GM19328 (cell line): ENCODE measurements around the gene EP400.
A peak's percentile ranks its signal among the peaks of the same experiment; 100 is the strongest.

Experiments
- ATAC-seq: cut with Tn5 transposase; IDR thresholded peaks from one replicate; pipeline ENCODE4 v1.9.1; 2021; ENCODE audit warnings: mild to moderate bottlenecking, moderate library complexity; ENCODE audit not compliant: unreplicated experiment

EP400 gene

DNA sequence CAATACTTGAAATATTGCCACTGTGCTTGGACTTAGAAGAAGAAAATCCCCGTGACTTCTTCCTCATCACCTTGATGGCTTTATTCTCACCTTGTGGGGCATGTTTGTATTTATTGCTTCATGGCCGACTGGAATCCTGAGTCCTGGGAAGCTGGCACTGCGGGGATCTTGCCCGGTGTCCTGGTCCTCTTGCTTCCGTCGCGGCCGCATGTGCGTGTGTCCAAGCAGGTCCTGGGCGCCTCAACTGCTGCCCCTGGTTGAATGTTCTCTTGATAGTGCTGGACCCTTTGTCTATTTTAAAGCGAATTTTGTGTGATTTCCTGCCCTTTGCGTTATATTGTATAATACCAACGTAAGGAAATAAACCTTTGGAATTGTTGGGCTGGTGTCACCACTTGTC, 27.0 kb upstream of the EP400 start:
- ATAC-seq = no peak

DNA sequence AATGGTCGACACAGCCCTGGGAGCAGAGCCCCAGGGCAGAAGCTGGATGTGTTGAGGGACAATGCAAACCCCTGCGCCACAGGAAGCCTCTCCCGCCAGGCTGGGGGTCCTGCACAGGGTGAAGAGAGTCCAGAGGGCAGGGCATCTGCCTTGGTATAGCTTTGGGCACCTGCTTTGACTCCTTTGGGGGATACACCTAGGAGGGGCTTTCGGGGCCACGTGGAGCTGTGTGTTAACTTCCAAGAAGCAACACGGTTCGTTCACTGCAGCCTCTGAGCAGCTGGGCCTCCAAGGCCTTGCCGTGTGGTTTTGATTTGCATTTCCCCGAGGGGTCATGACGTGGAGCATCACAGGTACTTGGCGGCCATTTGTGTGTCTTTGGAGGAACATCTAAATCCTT, 26.5 kb upstream of the EP400 start:
- ATAC-seq = peak; percentile 70

DNA sequence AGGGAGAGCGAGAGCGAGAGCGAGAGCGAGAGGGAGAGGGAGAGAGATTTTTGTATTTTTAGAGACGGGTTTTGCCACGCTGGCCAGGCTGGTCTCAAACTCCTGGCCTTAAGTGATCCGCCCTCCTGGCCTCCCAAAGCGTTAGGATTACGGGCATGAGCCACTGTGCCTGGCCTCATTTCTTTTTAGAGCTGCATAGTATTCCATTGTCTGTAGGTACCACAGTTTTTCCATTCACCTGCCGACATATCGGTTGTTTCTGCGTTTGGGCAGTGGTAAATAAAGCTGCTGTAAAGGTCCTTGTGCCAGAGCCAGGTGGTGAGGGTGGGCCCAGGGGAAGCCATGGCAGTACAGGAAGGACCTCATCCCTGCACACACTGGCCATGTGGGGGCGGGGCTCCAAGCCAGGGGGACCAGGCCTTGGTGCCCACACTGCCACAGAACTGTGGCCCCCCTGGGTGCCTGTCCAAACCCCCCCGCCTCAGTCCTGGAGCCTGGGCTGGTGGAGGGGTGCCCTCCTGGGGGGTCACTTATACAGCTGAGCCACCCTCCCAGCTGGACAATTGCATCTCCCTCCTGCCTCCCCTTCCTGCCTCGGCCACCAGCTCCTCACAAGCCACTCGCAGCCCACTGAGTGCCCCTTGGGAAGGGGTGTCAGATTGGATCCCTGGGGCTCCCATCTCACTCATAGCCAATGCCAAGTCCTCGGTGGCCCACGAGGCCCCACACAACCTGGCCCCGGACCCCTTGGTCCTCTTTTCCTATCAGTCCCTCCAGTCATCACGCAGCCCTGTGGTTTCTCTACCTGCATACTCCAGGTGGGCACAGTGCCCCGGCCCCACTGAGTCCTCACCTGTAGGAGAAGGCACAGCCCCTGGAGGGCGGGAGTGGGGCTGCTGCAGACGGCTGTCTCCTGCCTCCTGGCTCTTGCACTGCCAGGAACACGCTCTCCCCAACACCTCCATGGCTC, 22.3 kb upstream of the EP400 start:
- no peak for ATAC-seq

DNA sequence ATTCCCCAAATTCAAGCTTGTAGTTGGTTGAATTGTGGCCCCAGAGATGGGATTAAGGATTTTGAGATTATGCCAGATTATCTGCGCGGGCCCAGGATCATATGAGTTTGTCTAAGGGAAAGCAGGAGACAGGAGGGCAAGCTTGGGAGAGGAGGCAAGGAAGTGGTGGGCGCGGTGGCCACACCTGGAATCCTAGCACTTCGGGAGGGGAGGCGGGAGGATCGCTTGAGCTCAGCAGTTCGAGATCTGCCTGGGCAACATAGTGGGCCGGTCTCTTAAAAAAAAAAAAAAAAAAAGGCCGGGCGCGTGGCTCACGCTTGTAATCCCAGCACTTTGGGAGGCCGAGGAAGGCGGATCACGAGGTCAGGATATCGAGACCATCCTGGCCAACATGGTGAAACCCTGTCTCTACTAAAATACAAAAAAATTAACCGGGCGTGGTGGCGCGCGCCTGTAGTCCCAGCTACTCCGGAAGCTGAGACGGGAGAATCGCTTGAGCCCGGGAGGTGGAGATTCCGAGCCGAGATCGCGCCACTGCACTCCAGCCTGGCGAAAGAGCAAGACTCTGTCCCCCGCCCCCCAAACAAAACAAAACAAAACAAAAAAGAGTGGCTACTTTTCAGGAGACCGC, 21.5 kb upstream of the EP400 start:
- ATAC-seq = peak; percentile 1

DNA sequence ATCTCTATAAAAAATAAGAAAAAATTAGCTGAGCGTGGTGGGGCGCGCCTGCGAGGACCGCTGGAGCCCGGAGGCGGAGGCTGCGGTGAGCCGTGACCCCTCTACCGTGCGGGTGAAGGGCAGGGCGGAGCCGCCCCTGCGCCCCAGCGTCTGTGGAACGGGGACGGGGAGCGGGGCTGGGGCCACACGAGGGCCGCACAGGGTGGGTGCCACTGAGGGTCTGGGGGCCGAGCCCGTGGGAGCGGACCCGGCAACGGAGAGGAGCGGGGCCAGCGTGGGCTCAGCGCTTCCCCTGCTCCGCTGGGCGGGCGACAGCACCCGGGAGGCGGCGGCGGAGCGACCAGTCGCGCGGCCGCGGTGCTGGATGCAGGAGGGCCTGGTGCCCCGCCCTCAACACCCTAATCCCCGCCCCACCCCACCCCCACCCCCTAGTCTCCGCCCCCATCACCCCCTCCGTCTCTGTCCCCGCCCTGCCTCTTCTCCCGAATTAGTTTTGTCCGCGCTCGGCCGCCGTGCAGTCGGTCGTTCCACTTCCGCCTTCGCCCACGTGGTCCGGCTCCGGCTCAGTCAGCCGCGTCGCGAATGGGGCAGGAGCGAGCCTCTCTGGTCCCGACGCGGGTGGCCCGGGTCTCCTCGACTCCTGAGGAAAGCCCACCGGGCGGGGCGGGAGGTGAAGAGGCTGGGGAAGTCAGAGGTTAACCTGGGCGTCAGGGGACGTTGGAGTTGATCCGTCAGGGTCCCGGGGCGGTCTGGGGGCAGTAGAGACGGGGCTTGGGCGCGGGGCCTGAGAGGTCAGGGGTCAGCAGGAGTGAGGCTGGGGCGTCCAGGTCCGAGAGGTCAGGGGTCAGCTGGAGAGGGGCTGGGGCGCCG, 20.8 kb upstream of the EP400 start, which contains the start of gene PUS1:
Gene PUS1 (plus strand): TSS at position 566 of the 870 bp plus-strand sequence. CDS start 447 bp downstream, outside the sequence.
- peak; percentile 62 for ATAC-seq

DNA sequence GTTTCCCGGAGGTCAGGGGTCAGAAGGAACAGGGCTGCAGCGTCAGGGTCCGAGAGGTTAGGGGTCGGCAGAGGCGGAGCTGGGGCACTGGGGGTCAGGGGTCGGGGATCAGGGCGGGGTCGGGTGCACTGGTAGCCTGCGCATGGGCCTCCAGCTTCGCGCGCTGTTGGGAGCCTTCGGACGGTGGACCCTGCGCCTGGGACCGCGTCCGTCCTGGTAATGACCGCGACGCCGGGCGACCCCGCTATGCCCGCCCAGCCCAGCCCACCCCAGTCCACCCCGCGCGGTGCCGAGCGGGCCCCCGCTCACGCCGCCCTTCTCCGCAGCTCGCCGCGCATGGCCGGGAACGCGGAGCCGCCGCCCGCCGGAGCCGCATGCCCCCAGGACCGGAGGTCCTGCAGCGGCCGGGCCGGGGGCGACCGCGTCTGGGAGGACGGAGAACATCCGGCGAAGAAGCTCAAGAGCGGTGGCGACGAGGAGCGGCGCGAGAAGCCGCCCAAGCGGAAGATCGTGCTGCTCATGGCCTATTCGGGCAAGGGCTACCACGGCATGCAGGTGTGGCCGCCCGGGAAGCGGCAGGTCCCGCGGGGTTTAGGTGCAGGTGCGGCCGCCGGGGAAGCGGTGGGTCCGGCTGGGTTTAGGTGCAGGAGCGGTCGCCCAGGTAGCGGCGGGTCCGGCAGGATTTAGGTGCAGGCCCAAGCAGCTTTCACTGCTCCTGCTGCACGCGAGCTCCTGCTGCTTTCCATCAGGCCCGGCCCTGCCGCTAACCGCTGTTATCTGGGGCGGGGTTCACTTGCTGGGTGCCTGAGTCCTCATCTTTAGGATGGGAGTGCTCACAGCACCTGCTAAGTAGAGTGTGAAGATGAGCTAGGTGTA, 19.9 kb upstream of the EP400 start:
- ATAC-seq = no peak

DNA sequence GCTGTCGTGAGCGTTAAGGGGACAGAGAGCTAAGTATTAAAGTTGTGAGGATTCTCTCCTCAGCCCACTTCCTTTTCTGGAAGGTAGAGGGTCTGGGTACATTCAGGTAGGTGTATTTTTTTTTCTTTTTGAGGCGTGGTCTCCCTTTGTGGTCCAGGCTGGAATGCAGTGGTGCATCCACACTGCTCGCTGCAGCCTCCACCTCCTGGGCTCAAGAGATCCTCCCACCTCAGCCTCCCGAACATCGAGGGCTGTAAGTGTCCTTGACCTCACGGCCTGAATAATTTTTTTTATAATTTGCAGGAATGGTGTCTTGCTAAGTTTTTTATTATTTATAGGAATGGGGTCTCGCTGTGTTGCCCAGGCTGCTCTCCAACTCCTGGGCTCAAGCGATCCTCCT, 19.2 kb upstream of the EP400 start:
- no peak for ATAC-seq

DNA sequence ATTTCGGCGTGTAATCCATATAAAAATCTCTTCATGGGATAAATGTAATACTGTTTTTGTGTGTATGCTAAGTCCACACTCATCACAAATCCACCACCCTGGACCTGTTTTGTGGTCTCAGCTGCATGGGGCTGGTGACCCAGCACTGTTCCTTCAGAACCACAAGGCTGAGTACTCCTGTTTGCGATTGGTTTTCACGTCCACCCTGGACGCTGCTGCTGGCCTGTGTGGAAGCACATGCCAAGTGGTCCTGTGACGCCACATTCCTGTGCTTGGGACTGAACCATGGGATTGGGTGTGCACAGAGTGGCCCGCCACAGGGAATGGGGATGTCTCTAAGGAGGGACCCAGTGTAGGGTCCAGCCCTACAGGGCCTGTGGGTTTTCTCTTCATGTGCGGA, 16.4 kb upstream of the EP400 start:
- ATAC-seq = no peak

DNA sequence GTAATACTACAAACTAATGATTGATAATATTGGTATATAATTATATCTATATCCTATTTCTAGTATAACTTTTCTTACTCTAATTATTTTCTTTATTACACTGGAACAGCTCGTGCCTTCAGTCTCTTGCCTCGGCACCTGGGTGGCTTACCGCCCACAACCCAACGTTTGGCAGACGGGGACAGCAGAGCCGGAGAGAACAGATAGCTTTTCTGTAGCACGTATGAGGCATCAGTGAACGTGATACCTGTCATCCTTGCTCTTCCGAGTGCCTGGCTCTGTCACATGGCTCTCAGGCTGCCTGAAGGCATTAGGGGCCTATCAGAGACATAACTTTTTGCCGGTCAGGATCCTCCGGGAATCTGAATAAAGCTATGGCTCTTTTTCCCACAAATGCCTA, 15.2 kb upstream of the EP400 start:
- no peak for ATAC-seq

DNA sequence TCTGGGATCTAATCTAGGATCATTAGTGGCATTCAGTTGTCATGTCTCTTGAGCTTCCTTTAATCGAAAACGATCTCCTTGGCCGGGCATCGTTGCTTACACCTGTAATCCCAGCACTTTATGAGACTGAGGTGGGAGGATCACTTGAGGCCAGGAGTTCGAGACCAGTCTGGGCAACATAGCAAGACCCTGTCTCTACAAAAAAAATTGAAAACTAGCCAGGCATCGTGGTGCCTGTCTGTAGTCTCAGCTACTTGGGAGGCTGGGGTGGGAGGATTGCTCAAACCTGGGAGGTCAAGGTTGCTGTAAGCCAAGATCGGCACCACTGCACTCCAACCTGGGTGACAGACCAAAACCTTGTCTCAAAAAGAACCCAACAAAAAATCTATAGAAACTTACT, 11.7 kb upstream of the EP400 start:
- no peak for ATAC-seq

DNA sequence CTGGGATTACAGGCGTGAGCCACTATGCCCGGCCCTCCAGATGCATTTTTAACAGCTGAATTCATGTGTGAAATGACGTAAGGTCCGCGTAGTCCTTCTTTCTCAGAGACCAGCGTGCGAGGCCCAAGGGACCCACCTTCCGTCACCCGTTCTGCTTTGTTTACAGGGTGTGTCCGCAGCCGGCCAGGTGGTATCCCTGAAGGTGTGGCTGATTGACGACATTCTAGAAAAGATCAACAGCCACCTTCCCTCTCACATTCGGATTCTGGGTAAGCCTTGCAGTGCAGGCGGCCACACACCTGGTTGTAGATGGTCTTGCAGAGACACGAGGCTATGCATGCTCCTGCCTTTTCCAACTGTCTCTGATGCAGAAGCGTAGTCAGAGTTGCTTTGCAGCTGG, 10.7 kb upstream of the EP400 start:
- no peak for ATAC-seq

DNA sequence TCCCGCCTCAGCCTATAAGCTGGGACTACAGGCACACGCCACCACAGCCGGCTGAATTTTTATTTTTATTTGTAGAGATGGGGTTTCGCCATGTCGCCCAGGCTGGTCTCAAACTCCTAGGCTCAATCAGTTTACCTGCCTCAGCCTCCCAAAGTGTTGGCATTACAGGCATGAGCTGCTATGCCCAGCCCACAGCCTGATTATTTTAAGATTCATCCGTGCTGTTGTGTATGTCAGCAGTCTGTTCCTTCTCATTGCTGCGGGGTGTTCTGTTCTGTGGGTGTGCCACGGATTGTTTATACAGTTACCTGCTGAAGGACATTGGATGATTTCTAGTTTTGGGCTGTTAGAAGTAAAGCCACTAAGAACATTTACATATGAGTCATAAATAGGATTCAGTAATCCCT, 9.6 kb upstream of the EP400 start:
- no peak for ATAC-seq

DNA sequence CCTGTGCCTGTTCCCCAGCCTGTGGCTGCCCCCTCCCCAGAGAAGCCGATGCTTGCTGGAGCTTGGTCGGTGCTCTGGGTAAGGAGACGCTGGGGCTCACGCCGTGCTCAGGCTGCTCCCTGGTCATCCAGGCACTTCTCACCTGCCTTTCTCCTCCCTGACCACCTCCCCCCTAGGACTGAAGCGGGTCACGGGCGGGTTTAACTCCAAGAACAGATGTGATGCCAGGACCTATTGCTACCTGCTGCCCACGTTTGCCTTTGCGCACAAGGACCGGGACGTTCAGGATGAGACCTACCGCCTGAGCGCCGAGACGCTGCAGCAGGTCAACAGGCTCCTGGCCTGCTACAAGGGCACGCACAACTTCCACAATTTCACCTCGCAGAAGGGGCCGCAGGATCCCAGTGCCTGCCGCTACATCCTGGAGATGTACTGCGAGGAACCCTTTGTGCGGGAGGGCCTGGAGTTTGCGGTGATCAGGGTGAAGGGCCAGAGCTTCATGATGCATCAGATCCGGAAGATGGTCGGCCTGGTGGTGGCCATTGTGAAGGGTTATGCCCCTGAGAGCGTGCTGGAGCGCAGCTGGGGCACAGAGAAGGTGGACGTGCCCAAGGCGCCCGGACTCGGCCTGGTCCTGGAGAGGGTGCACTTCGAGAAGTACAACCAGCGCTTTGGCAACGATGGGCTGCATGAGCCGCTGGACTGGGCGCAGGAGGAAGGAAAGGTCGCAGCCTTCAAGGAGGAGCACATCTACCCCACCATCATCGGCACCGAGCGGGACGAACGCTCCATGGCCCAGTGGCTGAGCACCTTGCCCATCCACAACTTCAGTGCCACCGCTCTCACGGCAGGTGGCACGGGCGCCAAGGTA, 8.4 kb upstream of the EP400 start:
- no peak for ATAC-seq

DNA sequence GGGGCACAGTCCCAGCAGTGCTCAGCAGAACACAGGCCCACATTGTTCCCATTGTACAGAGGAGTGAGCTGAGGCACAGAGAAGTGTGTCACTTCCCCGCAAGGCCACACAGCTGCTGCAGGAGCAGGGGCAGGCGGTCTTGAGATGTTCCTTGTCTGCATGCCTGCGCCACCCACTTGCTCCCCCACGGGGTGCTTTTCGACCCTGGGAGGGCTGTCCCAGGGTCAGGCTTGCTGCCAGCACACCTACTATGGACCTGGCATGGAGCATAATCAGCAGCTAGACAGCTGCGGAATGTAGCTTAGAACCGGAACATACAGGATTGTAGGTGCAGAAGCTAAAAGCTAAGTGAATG, 7.8 kb upstream of the EP400 start:
- no peak for ATAC-seq

DNA sequence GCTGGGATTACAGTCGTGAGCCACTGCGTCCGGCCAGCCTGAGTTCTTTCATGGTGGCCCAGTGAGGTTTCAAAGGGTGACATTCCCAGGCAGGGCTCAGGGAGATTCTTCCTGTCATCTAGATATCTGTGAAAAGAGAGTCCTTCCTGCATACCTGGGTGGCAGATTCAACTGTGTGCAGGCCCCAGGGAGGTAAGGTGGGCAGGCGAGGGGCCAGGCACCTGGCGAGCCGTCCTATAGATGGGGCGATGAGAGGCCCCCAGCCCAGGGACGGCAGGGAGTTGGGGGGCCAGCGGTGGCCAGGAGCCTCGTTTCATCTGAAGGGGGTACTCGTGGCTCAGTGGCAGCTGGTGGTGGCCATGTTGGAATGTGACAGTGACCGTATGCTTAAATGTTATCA, 7.1 kb upstream of the EP400 start:
- ATAC-seq = no peak

DNA sequence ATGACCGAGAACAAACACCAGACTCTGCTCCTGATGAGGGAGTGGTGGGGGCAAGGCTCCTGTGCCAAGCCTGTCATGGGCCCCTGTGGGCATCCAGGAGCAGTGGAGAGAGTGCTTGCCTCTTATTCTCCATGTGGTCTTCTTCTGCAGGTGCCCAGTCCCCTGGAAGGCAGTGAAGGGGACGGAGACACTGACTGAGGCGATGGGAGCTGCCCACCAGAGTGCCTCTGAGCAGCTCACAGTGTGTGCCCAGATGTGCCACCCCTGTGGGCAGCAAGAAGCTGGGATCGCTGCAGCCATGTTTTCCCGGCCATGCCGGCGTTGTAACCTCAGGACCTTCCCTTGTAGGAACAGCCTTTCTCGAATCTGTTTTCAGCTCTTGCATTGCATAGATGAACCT, 6.4 kb upstream of the EP400 start:
- ATAC-seq = no peak

DNA sequence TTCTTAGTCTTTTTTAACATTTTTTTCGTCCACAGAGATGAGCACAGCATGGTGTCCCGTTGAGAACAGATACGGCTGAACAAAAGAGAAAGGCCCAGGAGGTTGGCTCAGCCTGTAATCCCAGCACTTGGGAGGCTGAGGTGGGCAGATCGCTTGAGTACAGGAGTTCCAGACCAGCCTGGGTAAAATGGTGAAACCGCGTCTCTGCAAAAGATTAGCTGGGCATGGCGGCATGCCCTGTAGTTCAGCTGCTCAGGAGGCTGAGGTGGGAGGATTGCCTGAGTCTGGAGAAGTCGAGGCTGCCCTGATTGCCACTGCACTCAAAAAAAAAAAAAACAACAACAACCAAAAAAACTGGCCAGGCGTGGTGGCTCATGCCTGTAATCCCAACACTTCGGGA, 5.9 kb upstream of the EP400 start:
- no peak for ATAC-seq

DNA sequence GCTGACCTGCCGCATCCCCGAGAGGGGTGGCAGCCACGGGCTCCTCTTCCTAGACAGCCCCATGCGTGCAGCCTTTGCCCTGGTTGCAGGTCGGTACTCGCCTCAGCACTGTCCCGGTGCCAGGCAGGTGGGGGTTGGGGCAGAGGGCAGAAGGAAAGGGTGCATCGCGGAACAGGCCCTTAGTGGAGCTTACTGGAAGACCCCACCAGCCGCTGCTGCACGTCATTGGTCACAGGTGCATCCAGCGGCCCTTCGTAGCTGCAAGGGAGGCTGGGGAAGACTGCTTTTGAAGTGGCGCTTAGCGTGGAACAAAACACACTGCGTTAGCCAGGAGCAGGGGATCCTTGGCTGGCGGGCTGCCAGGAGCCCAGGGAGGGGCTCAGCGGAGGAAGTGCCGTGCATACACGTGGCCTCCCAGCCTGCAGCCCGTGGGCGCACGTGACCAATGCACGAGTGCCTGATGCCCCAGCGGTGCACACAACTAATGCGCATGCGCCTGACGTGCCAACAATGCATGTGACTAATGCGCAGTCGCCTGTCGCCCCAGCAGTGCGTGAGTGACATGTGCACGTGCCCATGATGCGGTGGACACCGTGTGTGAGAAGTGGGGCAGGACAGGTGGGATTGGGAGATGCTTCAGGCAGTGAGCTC, 5.0 kb upstream of the EP400 start:
- ATAC-seq = no peak

DNA sequence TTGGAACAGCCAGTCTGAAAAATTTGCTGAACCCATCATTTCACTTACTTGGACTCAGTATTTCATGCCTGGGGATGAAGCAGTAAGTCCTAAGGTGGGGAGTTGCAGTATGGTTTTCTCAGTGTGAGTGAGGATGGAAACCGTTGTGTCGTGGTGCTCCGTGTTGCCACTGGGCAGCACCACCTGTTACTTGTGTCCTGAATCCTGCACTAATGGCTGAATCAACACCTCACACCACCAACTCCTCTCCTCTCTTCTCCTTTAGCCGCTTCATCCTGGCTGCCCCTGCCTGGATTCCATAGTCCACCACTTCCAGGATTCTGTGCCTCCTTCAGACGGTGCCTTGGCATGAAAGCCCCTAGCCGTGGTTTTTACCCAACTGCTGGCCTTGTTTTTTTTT, 3.0 kb upstream of the EP400 start:
- ATAC-seq = no peak
